Spinal cord (tissue), 10 donors: ENCODE data around the gene IGF2R. TPM values are rescaled to one million over a fixed set of nuclear protein-coding genes. Genes with fewer than 3 reads are reported as not detected.
"Not testable (repeated sequence)": the region's sequence is repeated elsewhere in the genome, so short reads cannot be mapped to it uniquely, and the experiment has no call there.

ENCODE experiments used
- DNase-seq, 6 donors: peaks; one replicate each; pipeline versions ENCODE4 v3.0.0 to v3.0.0-alpha.2; 2013 to 2015; ENCODE audit warnings: low spot score in 6 of 6, low read depth in 4 of 6
- H3K27ac ChIP-seq: one replicate; pipeline ENCODE4 v1.5.1; 2013; ENCODE audit warnings: low read depth, low read length, control low read depth
- H3K27me3 ChIP-seq: one replicate; pipeline ENCODE4 v1.6.1; 2013; ENCODE audit warnings: low read length; ENCODE audit not compliant: control insufficient read depth, insufficient read depth
- H3K36me3 ChIP-seq: one replicate; pipeline ENCODE4 v1.6.1; 2013; ENCODE audit warnings: low read length; ENCODE audit not compliant: control insufficient read depth, insufficient read depth
- H3K4me1 ChIP-seq: one replicate; pipeline ENCODE4 v1.6.1; 2013; ENCODE audit warnings: low read length; ENCODE audit not compliant: control insufficient read depth, insufficient read depth
- H3K4me3 ChIP-seq: one replicate; pipeline ENCODE4 v1.5.1; 2013; ENCODE audit warnings: low read depth, low read length, control low read depth
- H3K9me3 ChIP-seq: one replicate; pipeline ENCODE4 v1.6.1; 2013; ENCODE audit warnings: low read length; ENCODE audit not compliant: control insufficient read depth, insufficient read depth
- WGBS: methylation state at CpG from one replicate; pipeline ENCODE4 v1.1.5; 2013; ENCODE audit warnings: missing lambda C conversion rate; ENCODE audit not compliant: insufficient coverage; 5-methylcytosine and 5-hydroxymethylcytosine counted together
- polyA plus RNA-seq, 2 donors: library from polyadenylated mRNA; unstranded; fragments of 120-200 nt; gene quantifications; one replicate each; pipeline ENCODE4 v1.2.1, GENCODE V29; 2013; ENCODE audit not compliant: insufficient read length in 2 of 2
- total RNA-seq, 2 donors: library from RNA; depleted of rRNA in 1 of 2; stranded (reverse); fragments of 120-200 nt in 1 of 2; fragments of >200 nt in 1 of 2; gene quantifications; one replicate each; pipeline versions ENCODE4 v1.2.3 to v1.2.4, GENCODE V29; 2013 to 2014
- donor health status: healthy.

The IGF2R gene
- total and polyA plus RNA-seq, 4 donors = 23.8 to 53.0 (median 31.1) TPM

- Histone ChIP-seq H3K4me3 (no peak overlapping the region), H3K4me1 (peaks cover 14% of the 10 kb centered on the region), H3K27ac (no peak overlapping the region), H3K36me3 (peaks cover 5% of the 10 kb centered on the region), H3K27me3 (no peaks in the 10 kb centered on the region), H3K9me3 (no peaks in the 10 kb centered on the region)
- WGBS = 67% methylated on average over 11 of the region's 12 CpGs
- no peak for DNase-seq
These were observed 164.0 kb downstream of the IGF2R start for GRCh38 chr6:160132776-160133338.

GRCh38 chr6:160133441-160134336 is 164.8 kb downstream of the IGF2R start:
- Histone ChIP-seq H3K9me3 (no peaks in the 10 kb centered on the region), H3K27ac (no peak overlapping the region)
- WGBS = 89% methylated on average over 47 of the region's 47 CpGs

GRCh38 chr6:160134337-160134751 is 165.5 kb downstream of the IGF2R start:
- not testable (repeated sequence) for H3K36me3 ChIP-seq, H3K27ac ChIP-seq, H3K9me3 ChIP-seq, DNase-seq, H3K27me3 ChIP-seq, H3K4me3 ChIP-seq
- WGBS = 97% methylated on average over 20 of the region's 20 CpGs
- H3K4me1 ChIP-seq = peaks cover 15% of the 10 kb centered on the region

More at GRCh38 chr6:160133441-160134336, 164.8 kb downstream of the IGF2R start:
- no peak overlapping the region for H3K4me3 ChIP-seq
- peak in 1 of 6 donors; percentile 9 for DNase-seq
- H3K4me1 ChIP-seq = peaks cover 15% of the 10 kb centered on the region
- H3K36me3 ChIP-seq = peaks cover 5% of the 10 kb centered on the region
- H3K27me3 ChIP-seq = no peaks in the 10 kb centered on the region

- H3K9me3 ChIP-seq = no peaks in the 10 kb centered on the region
- no peak overlapping the region for H3K27ac ChIP-seq
- H3K36me3 ChIP-seq = peaks cover 5% of the 10 kb centered on the region
- peak in 1 of 6 donors; percentile 13 for DNase-seq
- H3K4me3 ChIP-seq = no peak overlapping the region
- 96% methylated on average over 4 of the region's 6 CpGs for WGBS
- H3K4me1 ChIP-seq = peaks cover 15% of the 10 kb centered on the region
- no peaks in the 10 kb centered on the region for H3K27me3 ChIP-seq
These were observed 166.1 kb downstream of the IGF2R start for GRCh38 chr6:160134779-160135547.

- DNase-seq = peak in 1 of 6 donors; percentile 79
- H3K27ac ChIP-seq = no peak overlapping the region
- WGBS = 62% methylated on average over 17 of the region's 21 CpGs
These were observed 167.2 kb downstream of the IGF2R start for GRCh38 chr6:160135907-160136655.

GRCh38 chr6:160137130-160137988 is 168.5 kb downstream of the IGF2R start:
- no peaks in the 10 kb centered on the region for H3K27me3 ChIP-seq
- peaks cover 5% of the 10 kb centered on the region for H3K36me3 ChIP-seq
- no peak overlapping the region for H3K4me3 ChIP-seq
- peaks cover 27% of the 10 kb centered on the region for H3K4me1 ChIP-seq
- DNase-seq = peak in 1 of 6 donors; percentile 13
- H3K27ac ChIP-seq = no peak overlapping the region
- WGBS = 52% methylated on average over 10 of the region's 12 CpGs
- no peaks in the 10 kb centered on the region for H3K9me3 ChIP-seq

More at GRCh38 chr6:160135907-160136655, 167.2 kb downstream of the IGF2R start:
- H3K27me3 ChIP-seq = no peaks in the 10 kb centered on the region
- no peak overlapping the region for H3K4me3 ChIP-seq
- H3K36me3 ChIP-seq = peaks cover 5% of the 10 kb centered on the region
- H3K9me3 ChIP-seq = no peaks in the 10 kb centered on the region
- H3K4me1 ChIP-seq = peaks cover 18% of the 10 kb centered on the region

- H3K27me3 ChIP-seq = no peaks in the 10 kb centered on the region
- no peak overlapping the region for H3K4me3 ChIP-seq
- WGBS = 60% methylated on average over 6 of the region's 8 CpGs
- H3K36me3 ChIP-seq = peaks cover 5% of the 10 kb centered on the region
- H3K9me3 ChIP-seq = no peaks in the 10 kb centered on the region
- peaks cover 30% of the 10 kb centered on the region for H3K4me1 ChIP-seq
- H3K27ac ChIP-seq = no peak overlapping the region
- DNase-seq = peak; percentile 39 to 89 (median 52)
These were observed 169.3 kb downstream of the IGF2R start for GRCh38 chr6:160137989-160138835.

GRCh38 chr6:160138839-160139419 is 170.0 kb downstream of the IGF2R start:
- H3K9me3 ChIP-seq = no peaks in the 10 kb centered on the region
- DNase-seq = no peak
- peaks cover 3% of the 10 kb centered on the region for H3K36me3 ChIP-seq
- no peak overlapping the region for H3K4me3 ChIP-seq
- no peaks in the 10 kb centered on the region for H3K27me3 ChIP-seq
- H3K27ac ChIP-seq = no peak overlapping the region
- peaks cover 30% of the 10 kb centered on the region for H3K4me1 ChIP-seq
- 82% methylated on average over 12 of the region's 13 CpGs for WGBS
